RPMI7951 (cell line): ENCODE measurements around the gene SOWAHA. TPM values are rescaled to one million over a fixed set of nuclear protein-coding genes. Genes with fewer than 3 reads are reported as not detected.
"Not testable (repeated sequence)": the region's sequence is repeated elsewhere in the genome, so short reads cannot be mapped to it uniquely, and the experiment has no call there.

Experiments
- DNase-seq: peaks from one replicate; pipeline ENCODE4 v3.0.0-alpha.2; 2012; ENCODE audit warnings: low read depth
- total RNA-seq: library from RNA; depleted of rRNA; stranded (reverse); fragments of >200 nt; shearing (Covaris generic); gene quantifications from 2 replicates; pipeline ENCODE4 v1.2.3, GENCODE V29; 2014; rRNA removed

SOWAHA gene
- total RNA-seq, 1 experiment from 2014 or later = not detected

- no peak for DNase-seq
Measured at GRCh38 chr5:132853323-132853722, 40.2 kb downstream of the SOWAHA start.

DNA sequence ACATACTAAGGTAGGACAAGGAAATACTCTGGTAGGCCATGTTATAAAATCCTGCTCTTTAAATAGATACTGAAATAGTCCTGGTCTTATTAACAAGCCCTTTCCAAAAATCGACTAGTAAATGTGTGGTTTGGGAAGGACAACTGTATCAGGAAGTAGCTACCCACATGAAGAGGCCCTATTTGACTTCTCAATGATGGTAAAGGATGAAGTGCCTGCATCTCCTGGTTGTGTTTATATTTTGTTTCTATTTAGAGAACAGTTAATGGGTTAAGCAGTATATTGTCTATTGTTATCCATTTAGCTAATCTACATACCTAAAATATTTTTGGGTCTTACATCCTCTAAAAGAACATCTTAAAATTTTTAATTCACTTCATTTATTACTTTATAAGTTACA is 40.7 kb downstream of the SOWAHA start:
- DNase-seq = no peak

DNA sequence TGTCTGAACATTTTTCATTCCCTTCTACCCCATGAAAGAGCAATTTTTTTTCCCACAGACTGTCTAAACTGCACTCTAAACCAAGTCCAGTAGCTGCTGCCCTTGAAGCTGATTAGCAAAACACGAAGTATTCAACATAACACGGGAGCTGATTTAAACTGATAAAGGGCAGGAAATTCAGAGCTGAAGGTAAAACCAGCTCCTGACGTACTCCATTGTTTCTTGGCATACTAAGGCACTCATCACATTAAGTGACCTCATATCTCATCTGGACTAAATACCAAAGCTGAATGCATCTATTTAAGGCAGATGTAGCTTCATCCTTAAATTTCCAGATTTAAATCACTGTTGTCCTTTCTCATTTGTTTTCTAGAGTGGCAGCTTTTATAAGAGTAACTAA is 41.2 kb downstream of the SOWAHA start:
- no peak for DNase-seq

DNA sequence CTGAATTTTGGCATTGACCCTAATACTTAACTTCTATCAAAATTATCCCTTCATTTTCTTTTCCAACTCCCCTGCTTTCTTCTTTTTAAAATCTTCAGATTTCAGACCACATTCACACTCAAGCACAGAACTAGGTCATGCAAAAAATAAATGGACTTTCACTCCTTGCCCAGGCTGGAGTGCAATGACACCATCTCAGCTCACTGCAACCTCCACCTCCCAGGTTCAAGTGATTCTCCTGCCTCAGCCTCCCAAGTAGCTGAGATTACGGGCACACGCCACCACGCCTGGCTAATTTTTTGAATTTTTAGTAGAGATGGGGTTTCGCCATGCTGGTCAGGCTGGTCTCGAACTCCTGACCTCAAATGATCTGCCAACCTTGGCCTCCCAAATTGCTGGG is 41.9 kb downstream of the SOWAHA start:
- DNase-seq = not testable (repeated sequence)

DNA sequence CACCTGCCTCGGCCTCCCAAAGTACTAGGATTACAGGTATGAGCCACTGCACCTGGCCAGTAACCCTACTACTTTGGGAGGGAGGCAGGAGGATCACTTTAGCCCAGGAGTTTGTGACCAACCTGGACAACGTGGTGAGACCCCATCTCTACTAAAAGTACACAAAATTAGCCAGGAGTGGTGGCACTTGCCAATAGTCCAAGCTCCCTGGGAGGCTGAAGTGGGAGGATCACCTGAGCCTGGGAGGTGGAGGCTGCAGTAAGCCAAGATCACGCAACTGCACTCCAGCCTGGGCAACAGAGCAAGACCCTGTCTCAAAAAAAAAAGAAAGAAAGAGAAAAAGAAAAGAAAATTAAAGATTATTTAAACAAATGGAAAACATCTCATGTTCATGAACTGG is 42.9 kb downstream of the SOWAHA start:
- DNase-seq = no peak

- no peak for DNase-seq
Measured at GRCh38 chr5:132859889-132860437, 46.9 kb downstream of the SOWAHA start.

- no peak for DNase-seq
Measured at GRCh38 chr5:132860742-132861141, 47.6 kb downstream of the SOWAHA start.

DNA sequence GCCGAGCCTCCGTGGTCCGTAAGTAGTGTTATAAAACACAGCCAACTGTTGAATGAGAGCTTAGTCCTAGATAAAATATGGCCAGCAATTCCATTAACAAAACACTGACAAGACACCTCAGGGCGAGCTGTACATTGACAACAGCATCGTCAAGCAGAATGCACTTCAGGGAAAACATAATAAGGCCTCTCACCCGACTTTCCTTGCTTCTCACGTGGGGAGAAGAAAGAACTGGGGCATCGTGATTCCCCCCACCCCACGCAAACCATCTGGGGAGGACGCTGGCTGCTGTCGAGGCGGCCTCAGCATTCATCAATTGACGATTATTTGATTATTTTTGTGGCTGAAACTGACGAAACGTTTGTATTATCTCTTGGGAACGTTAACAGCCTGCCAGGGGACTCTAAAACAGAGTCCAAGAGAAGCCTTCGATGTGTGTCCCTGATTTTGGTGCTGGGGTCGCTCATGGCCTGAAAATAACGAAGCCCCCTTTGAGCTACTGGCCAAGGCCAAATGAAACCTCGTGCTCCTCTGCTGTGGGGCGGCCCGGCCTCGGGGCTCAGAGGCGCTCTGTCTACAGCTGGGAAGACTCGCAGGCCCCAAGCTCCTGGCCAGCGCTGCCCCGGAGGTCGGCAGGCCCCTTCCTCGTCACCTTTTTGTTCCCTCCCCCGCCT is 52.7 kb downstream of the SOWAHA start:
- DNase-seq = no peak

Other genes with a start within 250 kb of the SOWAHA start
- gene IL13, start 155.1 kb upstream of the SOWAHA start, total RNA-seq = not detected in 2 replicates
- gene IL4, start 139.3 kb upstream of the SOWAHA start, total RNA-seq = not detected in 2 replicates
- 4.4 and 4.6 TPM in 2 replicates for gene KIF3A, start 75.8 kb upstream of the SOWAHA start, total RNA-seq
- 2.0 TPM in 1 of 2 replicates, not detected in the other for gene CCNI2, start 65.9 kb upstream of the SOWAHA start, total RNA-seq
- 34.3 and 44.8 TPM in 2 replicates for gene SEPTIN8, start 36.1 kb upstream of the SOWAHA start, total RNA-seq
- gene SHROOM1, start 17.3 kb downstream of the SOWAHA start, total RNA-seq = 4.8 and 6.1 TPM in 2 replicates
- gene GDF9, start 53.2 kb downstream of the SOWAHA start, total RNA-seq = 0.12 and 0.39 TPM in 2 replicates
- gene UQCRQ, start 53.3 kb downstream of the SOWAHA start, total RNA-seq = 330 and 401 TPM in 2 replicates
- gene LEAP2, start 60.4 kb downstream of the SOWAHA start, total RNA-seq = 0.29 and 0.84 TPM in 2 replicates
- gene AFF4, start 150.3 kb downstream of the SOWAHA start, total RNA-seq = 23.8 and 27.4 TPM in 2 replicates
- gene ZCCHC10, start 213.2 kb downstream of the SOWAHA start, total RNA-seq = 20.1 and 33.3 TPM in 2 replicates
- gene HSPA4, start 238.7 kb downstream of the SOWAHA start, total RNA-seq = 68.8 and 108 TPM in 2 replicates